Astrocyte (in vitro differentiated cells and primary cell): Measurements from ENCODE around the gene CFAP45. TPM values are rescaled to one million over a fixed set of nuclear protein-coding genes. Genes with fewer than 3 reads are reported as not detected.

Experiments
- DNase-seq: peaks from one replicate; pipeline ENCODE4 v3.0.0-alpha.2; 2010; ENCODE audit warnings: low read depth
- FAIRE-seq: peaks from 2 replicates; lab custom pipeline; 2011; peaks lifted over from hg19 to GRCh38; lab: Jason Lieb, UNC
- H2AFZ ChIP-seq: 2 replicates; pipeline ENCODE4 v1.6.0; 2012; ENCODE audit warnings: low read depth, low read length, inconsistent platforms
- H3K27ac ChIP-seq: 2 replicates; pipeline ENCODE4 v1.5.1; 2011; ENCODE audit warnings: low read depth, low read length, inconsistent platforms
- H3K27me3 ChIP-seq: 2 replicates; pipeline ENCODE4 v1.6.0; 2011; ENCODE audit warnings: low read length, inconsistent platforms; ENCODE audit not compliant: insufficient read depth
- H3K36me3 ChIP-seq: 2 replicates; pipeline ENCODE4 v1.5.1; 2011; ENCODE audit warnings: low read length, inconsistent platforms; ENCODE audit not compliant: insufficient read depth
- H3K4me1 ChIP-seq: 2 replicates; pipeline ENCODE4 v1.5.1; 2011; ENCODE audit warnings: low read length, inconsistent platforms; ENCODE audit not compliant: insufficient read depth
- H3K4me2 ChIP-seq: 2 replicates; pipeline ENCODE4 v1.6.0; 2012; ENCODE audit warnings: low read length, inconsistent platforms
- H3K4me3 ChIP-seq: 2 replicates; pipeline ENCODE4 v1.5.1; 2011; ENCODE audit warnings: low read depth, mild to moderate bottlenecking, low read length, inconsistent platforms; ENCODE audit not compliant: insufficient read depth
- H3K79me2 ChIP-seq: 2 replicates; pipeline ENCODE4 v1.6.0; 2012; ENCODE audit warnings: mild to moderate bottlenecking, low read length, inconsistent platforms; ENCODE audit not compliant: insufficient read depth
- H3K9ac ChIP-seq: 2 replicates; pipeline ENCODE4 v1.6.0; 2012; ENCODE audit warnings: mild to moderate bottlenecking, low read length, inconsistent platforms
- H3K9me3 ChIP-seq: 2 replicates; pipeline ENCODE4 v1.5.1; 2012; ENCODE audit warnings: low read depth, mild to moderate bottlenecking, low read length, inconsistent platforms; ENCODE audit not compliant: insufficient read depth
- H4K20me1 ChIP-seq: 2 replicates; pipeline ENCODE4 v1.6.0; 2012; ENCODE audit warnings: low read length, inconsistent platforms; ENCODE audit not compliant: insufficient read depth
- H3K27ac Mint-ChIP-seq: one replicate; pipeline ENCODE4 v1.8.0; 2021; ENCODE audit warnings: mild to moderate bottlenecking, mixed read lengths; ENCODE audit not compliant: unreplicated experiment
- H3K27me3 Mint-ChIP-seq: one replicate; pipeline ENCODE4 v1.8.0; 2021; ENCODE audit warnings: low read depth, mixed read lengths; ENCODE audit not compliant: unreplicated experiment
- H3K36me3 Mint-ChIP-seq: one replicate; pipeline ENCODE4 v1.8.0; 2021; ENCODE audit warnings: low read depth, mixed read lengths; ENCODE audit not compliant: unreplicated experiment
- H3K4me1 Mint-ChIP-seq: one replicate; pipeline ENCODE4 v1.8.0; 2021; ENCODE audit warnings: low read depth, mixed read lengths; ENCODE audit not compliant: unreplicated experiment
- H3K4me3 Mint-ChIP-seq: one replicate; pipeline ENCODE4 v1.8.0; 2021; ENCODE audit warnings: mild to moderate bottlenecking, moderate library complexity, mixed read lengths; ENCODE audit not compliant: unreplicated experiment
- H3K9me3 Mint-ChIP-seq: one replicate; pipeline ENCODE4 v1.8.0; 2021; ENCODE audit warnings: mild to moderate bottlenecking, mixed read lengths; ENCODE audit not compliant: unreplicated experiment
- CTCF ChIP-seq: IDR thresholded peaks from 2 replicates; pipeline ENCODE4 v1.5.1; 2011; ENCODE audit warnings: low read depth, mild to moderate bottlenecking, inconsistent platforms, low read length, moderate library complexity; ENCODE audit not compliant: insufficient read depth
- EZH2 ChIP-seq: IDR thresholded peaks from 2 replicates; pipeline ENCODE4 v1.6.1; 2012; ENCODE audit warnings: mild to moderate bottlenecking, low read length, inconsistent platforms; ENCODE audit not compliant: insufficient read depth
- total RNA-seq: library from RNA; stranded (reverse); gene quantifications from 2 replicates; pipeline ENCODE4 v1.2.1, GENCODE V29; 2021

CFAP45 gene
- total RNA-seq, 1 donor from 2014 or later, result 3.2 TPM

GRCh38 chr1:159828581-159829272 lies 71.2 kb downstream of the CFAP45 start:
- Mint-ChIP-seq H3K4me1 (peaks cover 58% of the 10 kb centered on the region), H3K36me3 (no peaks in the 10 kb centered on the region), H3K27ac (no peak overlapping the region), H3K9me3 (no peaks in the 10 kb centered on the region), H3K27me3 (peaks cover 2% of the 10 kb centered on the region), H3K4me3 (no peak overlapping the region)
- H3K36me3 ChIP-seq, result no peaks in the 10 kb centered on the region
- no peaks in the 10 kb centered on the region for H3K79me2 ChIP-seq
- H2AFZ ChIP-seq, result no peak overlapping the region
- no peak overlapping the region for H3K9ac ChIP-seq
- TF ChIP-seq EZH2, result no peak
- H3K9me3 ChIP-seq, result no peaks in the 10 kb centered on the region
- H3K4me1 ChIP-seq, result peaks cover 3% of the 10 kb centered on the region
- H3K27me3 ChIP-seq, result peaks cover 3% of the 10 kb centered on the region
- no peak overlapping the region for H3K4me2 ChIP-seq
- FAIRE-seq (no peak), DNase-seq (no peak)
- H3K27ac ChIP-seq, result no peak overlapping the region
- no peak overlapping the region for H3K4me3 ChIP-seq
- no peaks in the 10 kb centered on the region for H4K20me1 ChIP-seq

GRCh38 chr1:159828176-159828575 lies 71.8 kb downstream of the CFAP45 start:
- no peaks in the 10 kb centered on the region for H3K36me3 Mint-ChIP-seq
- H3K4me1 Mint-ChIP-seq, result peaks cover 58% of the 10 kb centered on the region
- H3K4me2 ChIP-seq, result no peak overlapping the region
- peaks cover 3% of the 10 kb centered on the region for H3K4me1 ChIP-seq
- no peak for TF ChIP-seq EZH2
- TF ChIP-seq CTCF, result no peak
- peaks cover 5% of the 10 kb centered on the region for H3K27me3 ChIP-seq
- no peak overlapping the region for H2AFZ ChIP-seq
- FAIRE-seq (no peak), DNase-seq (no peak)
- no peak overlapping the region for H3K4me3 Mint-ChIP-seq
- H4K20me1 ChIP-seq, result no peaks in the 10 kb centered on the region
- H3K27ac ChIP-seq, result no peak overlapping the region
- H3K27me3 Mint-ChIP-seq, result peaks cover 7% of the 10 kb centered on the region
- H3K9me3 Mint-ChIP-seq, result no peaks in the 10 kb centered on the region
- H3K36me3 ChIP-seq, result no peaks in the 10 kb centered on the region
- no peak overlapping the region for H3K9ac ChIP-seq
- H3K4me3 ChIP-seq, result no peak overlapping the region
- H3K79me2 ChIP-seq, result no peaks in the 10 kb centered on the region
- no peaks in the 10 kb centered on the region for H3K9me3 ChIP-seq
- H3K27ac Mint-ChIP-seq, result peak overlapping the region; percentile 62

- H3K79me2 ChIP-seq, result no peaks in the 10 kb centered on the region
- Mint-ChIP-seq H3K27me3 (peaks cover 12% of the 10 kb centered on the region), H3K4me3 (no peak overlapping the region), H3K4me1 (peaks cover 58% of the 10 kb centered on the region), H3K9me3 (no peaks in the 10 kb centered on the region), H3K27ac (no peak overlapping the region), H3K36me3 (no peaks in the 10 kb centered on the region)
- no peak overlapping the region for H3K4me2 ChIP-seq
- H3K9me3 ChIP-seq, result no peaks in the 10 kb centered on the region
- no peak overlapping the region for H3K27ac ChIP-seq
- H3K4me3 ChIP-seq, result no peak overlapping the region
- DNase-seq (no peak), FAIRE-seq (no peak)
- no peaks in the 10 kb centered on the region for H4K20me1 ChIP-seq
- no peaks in the 10 kb centered on the region for H3K36me3 ChIP-seq
- H2AFZ ChIP-seq, result no peak overlapping the region
- peaks cover 3% of the 10 kb centered on the region for H3K4me1 ChIP-seq
- no peak overlapping the region for H3K9ac ChIP-seq
- TF ChIP-seq CTCF (no peak), EZH2 (no peak)
- H3K27me3 ChIP-seq, result peaks cover 5% of the 10 kb centered on the region
These were observed 72.4 kb downstream of the CFAP45 start for GRCh38 chr1:159827549-159827948.
